K562 (cell line): Measurements from ENCODE around the gene TGFB2. TPM values are rescaled to one million over a fixed set of nuclear protein-coding genes. Genes with fewer than 3 reads are reported as not detected.

ENCODE experiments used
- BRF2 ChIP-seq: IDR thresholded peaks from 3 replicates; pipeline ENCODE4 v1.6.1; 2011; ENCODE audit warnings: borderline replicate concordance, mild to moderate bottlenecking; ENCODE audit not compliant: insufficient read length, insufficient read depth
- CGGBP1 ChIP-seq: fragments of 250-450 bp; sonication (Bioruptor Pico); IDR thresholded peaks from 2 replicates; pipeline ENCODE4 v1.9.0; 2021; ENCODE audit warnings: mild to moderate bottlenecking
- DMBX1 ChIP-seq: fragments of 250-450 bp; sonication (Bioruptor Pico); IDR thresholded peaks from 2 replicates; pipeline ENCODE4 v1.8.0; 2022; ENCODE audit warnings: inconsistent platforms, mild to moderate bottlenecking, moderate library complexity, borderline replicate concordance
- GATA2 ChIP-seq: sonication (generic); formaldehyde crosslinking; IDR thresholded peaks from 2 replicates; pipeline ENCODE4 v1.4.0; 2020; ENCODE audit warnings: mild to moderate bottlenecking, missing genetic modification reagents
- GTF2B ChIP-seq: IDR thresholded peaks from 2 replicates; pipeline ENCODE4 v1.6.1; 2011; ENCODE audit not compliant: insufficient read length; ENCODE audit errors: extremely low read depth
- KLF16 ChIP-seq: IDR thresholded peaks from 2 replicates; pipeline ENCODE4 v1.6.1; 2016; ENCODE audit warnings: antibody characterized with exemption
- PYGO2 ChIP-seq: fragments of 450-650 bp; IDR thresholded peaks from 2 replicates; pipeline ENCODE4 v1.6.1; 2016; ENCODE audit warnings: mild to moderate bottlenecking, missing genetic modification characterization, moderate library complexity, missing compliant biosample characterization
- SMAD1 ChIP-seq: fragments of 150-350 bp; IDR thresholded peaks from 2 replicates; pipeline ENCODE4 v1.6.1; 2014; ENCODE audit warnings: low read length, low read depth; ENCODE audit not compliant: partially characterized antibody
- SMARCA4 ChIP-seq: fragments of 450-650 bp; IDR thresholded peaks from 2 replicates; pipeline ENCODE4 v1.6.1; 2016
- SRSF7 ChIP-seq: fragments of 200-400 bp; formaldehyde crosslinking; optimal IDR thresholded peaks from 2 replicates; pipeline ENCODE3; 2017; ENCODE audit warnings: mild to moderate bottlenecking, low read depth, low read length
- STAG1 ChIP-seq: sonication (generic); formaldehyde crosslinking; IDR thresholded peaks from 2 replicates; pipeline ENCODE4 v1.5.0; 2020; ENCODE audit warnings: missing genetic modification reagents, borderline replicate concordance
- TAF15 ChIP-seq: fragments of 200-400 bp; formaldehyde crosslinking; IDR thresholded peaks from 2 replicates; pipeline ENCODE4 v1.6.1; 2017; ENCODE audit warnings: mild to moderate bottlenecking, low read depth, low read length, moderate library complexity
- XRCC5 ChIP-seq: fragments of 200-400 bp; formaldehyde crosslinking; IDR thresholded peaks from 2 replicates; pipeline ENCODE4 v1.6.1; 2017; ENCODE audit warnings: low read depth, mild to moderate bottlenecking, low read length
- ZNF212 ChIP-seq: fragments of 450-650 bp; formaldehyde crosslinking; IDR thresholded peaks from 2 replicates; pipeline ENCODE4 v1.4.0; 2020; ENCODE audit warnings: mild to moderate bottlenecking
- ZNF512 ChIP-seq: IDR thresholded peaks from 2 replicates; pipeline ENCODE4 v1.6.1; 2016; ENCODE audit warnings: missing genetic modification characterization, missing compliant biosample characterization
- ZNF584 ChIP-seq: fragments of 200-800 bp; sonication (Bioruptor generic); IDR thresholded peaks from 2 replicates; pipeline ENCODE4 v1.6.1; 2016; ENCODE audit warnings: low read depth, mild to moderate bottlenecking, missing genetic modification characterization, missing compliant biosample characterization
- ZSCAN29 ChIP-seq: fragments of 450-650 bp; IDR thresholded peaks from 2 replicates; pipeline ENCODE4 v1.6.1; 2017
- polyA plus RNA-seq, 8 experiments: library from polyadenylated mRNA; depleted of rRNA in 4 of 8; stranded (reverse) in 5 of 8; unstranded in 3 of 8; fragments of >200 nt; fragmentation: Nextera tagmentation in 2 of 8; fragmentation: Illumina TruSeq in 1 of 8; extraction: Ambion mirVana in 2 of 8; extraction: Trizol in 1 of 8; gene quantifications; 2 replicates each; pipeline versions ENCODE4 v1.2.1 to v1.2.3, GENCODE V29; 2011 to 2014; ENCODE audit warnings: inconsistent platforms in 1 of 8, missing spikeins in 1 of 8
- total RNA-seq, 7 experiments: library from RNA; depleted of rRNA in 6 of 7; stranded (reverse); fragments of >200 nt in 6 of 7; fragmentation: Illumina TruSeq in 2 of 7; extraction: Trizol in 2 of 7; gene quantifications; 2 replicates each; pipeline versions ENCODE4 v1.2.1 to v1.2.3, GENCODE V29; 2011 to 2021; ENCODE audit warnings: low replicate concordance in 1 of 7

The TGFB2 gene
- total and polyA plus RNA-seq, 9 of the 15 experiments (the other 6 are each of a cell fraction or from before 2014, with no cell fraction given), result 0.03 to 0.41 (median 0.11) TPM; not detected in 3

- no peak for TF ChIP-seq SMAD1
- TF ChIP-seq PYGO2 (tag), result no peak
- no peak for TF ChIP-seq GTF2B
- TF ChIP-seq ZSCAN29, result no peak
- TF ChIP-seq ZNF584 (CRISPR knock-in tag), result peak; percentile 71; the same call in 1 of the 2 replicates
- TF ChIP-seq TAF15, result no peak
- TF ChIP-seq CGGBP1 (CRISPR knock-in tag), result no peak
- TF ChIP-seq GATA2 (CRISPR knock-in tag), result peak; percentile 72
- TF ChIP-seq BRF2, result no peak
- TF ChIP-seq ZNF512 (tag), result no peak
- TF ChIP-seq XRCC5, result no peak
- TF ChIP-seq STAG1 (CRISPR knock-in tag), result no peak
- peak; percentile 80 for TF ChIP-seq KLF16
- TF ChIP-seq SRSF7, result no peak
- TF ChIP-seq DMBX1 (CRISPR knock-in tag), result peak; percentile 86
- TF ChIP-seq SMARCA4, result peak; percentile 88
- peak; percentile 70; the same call in 1 of the 2 replicates for TF ChIP-seq ZNF212
These were observed 40.7 kb upstream of the TGFB2 start (continued) for GRCh38 chr1:218304281-218305039.
